GM12891 (cell line): ENCODE results near the gene CDYL2.

Source experiments
- PAX5 ChIP-seq: IDR thresholded peaks from 2 replicates; pipeline ENCODE4 v1.6.1; 2011; ENCODE audit warnings: low read length, moderate library complexity, mild to moderate bottlenecking; ENCODE audit not compliant: insufficient read depth, severe bottlenecking
- POLR2A ChIP-seq: IDR thresholded peaks from 2 replicates; pipeline ENCODE4 v1.6.1; 2011; ENCODE audit warnings: low read depth, low read length, control low read depth
- POLR2AphosphoS5 ChIP-seq: IDR thresholded peaks from 2 replicates; pipeline ENCODE4 v1.6.1; 2011; ENCODE audit warnings: low read depth, low read length, control low read depth
- SPI1 ChIP-seq: IDR thresholded peaks from 2 replicates; pipeline ENCODE4 v1.6.1; 2011; ENCODE audit warnings: low read depth, low read length, control low read depth
- TAF1 ChIP-seq: IDR thresholded peaks from 2 replicates; pipeline ENCODE4 v1.6.1; 2011; ENCODE audit warnings: low read depth, low read length, control low read depth

DNA sequence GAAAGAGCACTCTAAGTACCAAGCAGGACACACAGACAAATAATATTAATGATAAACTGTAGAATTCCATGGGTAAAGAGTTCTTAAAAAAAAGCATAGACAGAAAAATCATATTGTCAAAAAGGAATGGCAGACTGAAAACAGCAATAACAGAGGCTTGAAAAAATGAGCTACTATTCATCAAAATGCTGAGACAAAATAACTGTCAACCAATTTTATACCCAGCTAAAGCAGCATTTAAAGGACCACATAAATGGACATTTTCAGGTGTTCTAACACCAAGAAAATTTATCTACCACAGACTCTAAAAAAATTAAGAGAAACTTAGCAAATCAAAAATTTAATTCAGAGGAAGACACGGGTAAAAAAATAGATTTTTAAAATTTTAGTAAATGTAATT lies 144.5 kb downstream of the CDYL2 start:
- TF ChIP-seq POLR2AphosphoS5 (no peak), TAF1 (no peak), POLR2A (no peak), SPI1 (no peak), PAX5 (no peak)
